ENCODE data around the gene LMOD1.

DNA sequence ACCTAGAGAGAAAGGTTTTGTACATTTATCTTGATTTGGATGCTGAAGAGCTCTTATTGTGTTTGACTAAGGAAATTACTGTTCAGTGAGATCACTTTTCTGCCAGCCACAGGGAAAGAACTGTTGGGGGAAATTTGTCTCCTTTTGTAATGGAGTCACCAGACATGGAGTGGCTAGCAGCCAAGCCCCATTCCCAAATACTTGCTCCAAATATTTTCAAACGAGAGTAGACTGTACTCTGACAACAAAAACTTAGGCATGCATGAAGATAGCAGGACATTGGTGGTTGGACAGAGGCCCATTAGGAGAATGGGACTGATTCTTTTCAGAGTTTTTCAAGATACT is 96.3 kb downstream of the LMOD1 start:
- TF ChIP-seq, protein P1, sequence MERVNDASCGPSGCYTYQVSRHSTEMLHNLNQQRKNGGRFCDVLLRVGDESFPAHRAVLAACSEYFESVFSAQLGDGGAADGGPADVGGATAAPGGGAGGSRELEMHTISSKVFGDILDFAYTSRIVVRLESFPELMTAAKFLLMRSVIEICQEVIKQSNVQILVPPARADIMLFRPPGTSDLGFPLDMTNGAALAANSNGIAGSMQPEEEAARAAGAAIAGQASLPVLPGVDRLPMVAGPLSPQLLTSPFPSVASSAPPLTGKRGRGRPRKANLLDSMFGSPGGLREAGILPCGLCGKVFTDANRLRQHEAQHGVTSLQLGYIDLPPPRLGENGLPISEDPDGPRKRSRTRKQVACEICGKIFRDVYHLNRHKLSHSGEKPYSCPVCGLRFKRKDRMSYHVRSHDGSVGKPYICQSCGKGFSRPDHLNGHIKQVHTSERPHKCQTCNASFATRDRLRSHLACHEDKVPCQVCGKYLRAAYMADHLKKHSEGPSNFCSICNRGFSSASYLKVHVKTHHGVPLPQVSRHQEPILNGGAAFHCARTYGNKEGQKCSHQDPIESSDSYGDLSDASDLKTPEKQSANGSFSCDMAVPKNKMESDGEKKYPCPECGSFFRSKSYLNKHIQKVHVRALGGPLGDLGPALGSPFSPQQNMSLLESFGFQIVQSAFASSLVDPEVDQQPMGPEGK (CRISPR knock-in tag; IDR thresholded peaks at IDR 0.05; ENCODE audit: borderline replicate concordance), result 0 out of 2 replicates have a peak, but pooled peaks have one; percentile 13
- no peak for TF ChIP-seq GLIS3 (CRISPR knock-in tag; IDR thresholded peaks at IDR 0.05)
- TF ChIP-seq CSDC2 (CRISPR knock-in tag; IDR thresholded peaks at IDR 0.05), result no peak
- TF ChIP-seq PPARA (CRISPR knock-in tag; IDR thresholded peaks at IDR 0.05; ENCODE audit: borderline replicate concordance), result no peak
- TF ChIP-seq, protein P2, sequence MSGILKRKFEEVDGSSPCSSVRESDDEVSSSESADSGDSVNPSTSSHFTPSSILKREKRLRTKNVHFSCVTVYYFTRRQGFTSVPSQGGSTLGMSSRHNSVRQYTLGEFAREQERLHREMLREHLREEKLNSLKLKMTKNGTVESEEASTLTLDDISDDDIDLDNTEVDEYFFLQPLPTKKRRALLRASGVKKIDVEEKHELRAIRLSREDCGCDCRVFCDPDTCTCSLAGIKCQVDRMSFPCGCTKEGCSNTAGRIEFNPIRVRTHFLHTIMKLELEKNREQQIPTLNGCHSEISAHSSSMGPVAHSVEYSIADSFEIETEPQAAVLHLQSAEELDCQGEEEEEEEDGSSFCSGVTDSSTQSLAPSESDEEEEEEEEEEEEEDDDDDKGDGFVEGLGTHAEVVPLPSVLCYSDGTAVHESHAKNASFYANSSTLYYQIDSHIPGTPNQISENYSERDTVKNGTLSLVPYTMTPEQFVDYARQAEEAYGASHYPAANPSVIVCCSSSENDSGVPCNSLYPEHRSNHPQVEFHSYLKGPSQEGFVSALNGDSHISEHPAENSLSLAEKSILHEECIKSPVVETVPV (CRISPR knock-in tag; IDR thresholded peaks at IDR 0.05), result no peak
- TF ChIP-seq ZFP3 (CRISPR knock-in tag; IDR thresholded peaks at IDR 0.05), result no peak
- TF ChIP-seq ESRRG (CRISPR knock-in tag; IDR thresholded peaks at IDR 0.05), result no peak
